ENCODE measurements around the gene IGF2BP2. TPM values are rescaled to one million over a fixed set of nuclear protein-coding genes. Genes with fewer than 3 reads are reported as not detected.
"Not testable (repeated sequence)": the region's sequence is repeated elsewhere in the genome, so short reads cannot be mapped to it uniquely, and the experiment has no call there.

The IGF2BP2 gene
- polyA plus RNA-seq, 1 experiment, result 2.0 TPM

GRCh38 chr3:185647880-185648210 lies 177.0 kb downstream of the IGF2BP2 start:
- no peak for DNase-seq (ENCODE audit: low read depth)
- H3K4me3 ChIP-seq (ENCODE audit: low read depth, low read length), result no peak overlapping the region
- ChIA-PET CTCF (interaction anchor here (1.2 kb wide), 1 partner anchor 9 kb away, joined by 4 read pairs; no protein-coding TSS in a partner anchor), POLR2A (no interaction called here)
- peaks cover 44% of the 10 kb centered on the region for H3K36me3 ChIP-seq (ENCODE audit: control insufficient read depth, insufficient read depth, low read length)
- no peaks in the 10 kb centered on the region for H3K27me3 ChIP-seq (ENCODE audit: control insufficient read depth, insufficient read depth, low read length)
- no peak for TF ChIP-seq CTCF (IDR thresholded peaks at IDR 0.05; ENCODE audit: insufficient read depth, low read depth, low read length)

- no peak for TF ChIP-seq CTCF (IDR thresholded peaks at IDR 0.05; ENCODE audit: insufficient read depth, low read depth, low read length)
- Histone ChIP-seq H3K27me3 (ENCODE audit: control insufficient read depth, insufficient read depth, low read length) (no peaks in the 10 kb centered on the region), H3K4me3 (ENCODE audit: low read depth, low read length) (no peak overlapping the region), H3K36me3 (ENCODE audit: control insufficient read depth, insufficient read depth, low read length) (peaks cover 42% of the 10 kb centered on the region)
- DNase-seq (ENCODE audit: low read depth), result no peak
- ChIA-PET POLR2A (no interaction called here), CTCF (interaction anchor here (1.2 kb wide), 1 partner anchor 9 kb away, joined by 4 read pairs; no protein-coding TSS in a partner anchor)
These were observed 177.5 kb downstream of the IGF2BP2 start for GRCh38 chr3:185647134-185647879.

GRCh38 chr3:185646382-185647133 lies 178.3 kb downstream of the IGF2BP2 start:
- TF ChIP-seq CTCF (IDR thresholded peaks at IDR 0.05; ENCODE audit: insufficient read depth, low read depth, low read length), result no peak
- POLR2A ChIA-PET, result no interaction called here
- CTCF ChIA-PET, result no interaction called here
- H3K36me3 ChIP-seq (ENCODE audit: control insufficient read depth, insufficient read depth, low read length), result peaks cover 36% of the 10 kb centered on the region
- no peak for DNase-seq (ENCODE audit: low read depth)
- H3K27me3 ChIP-seq (ENCODE audit: control insufficient read depth, insufficient read depth, low read length), result no peaks in the 10 kb centered on the region
- no peak overlapping the region for H3K4me3 ChIP-seq (ENCODE audit: low read depth, low read length)

- no peak for TF ChIP-seq CTCF (IDR thresholded peaks at IDR 0.05; ENCODE audit: insufficient read depth, low read depth, low read length)
- Histone ChIP-seq H3K36me3 (ENCODE audit: control insufficient read depth, insufficient read depth, low read length) (peaks cover 35% of the 10 kb centered on the region), H3K4me3 (ENCODE audit: low read depth, low read length) (no peak overlapping the region), H3K27me3 (ENCODE audit: control insufficient read depth, insufficient read depth, low read length) (no peaks in the 10 kb centered on the region)
- no peak for DNase-seq (ENCODE audit: low read depth)
- ChIA-PET POLR2A (no interaction called here), CTCF (no interaction called here)
These were observed 179.1 kb downstream of the IGF2BP2 start for GRCh38 chr3:185645596-185646381.

- DNase-seq (ENCODE audit: low read depth); CTCF ChIA-PET; H3K4me3 ChIP-seq (ENCODE audit: low read depth, low read length); POLR2A ChIA-PET; H3K27me3 ChIP-seq (ENCODE audit: control insufficient read depth, insufficient read depth, low read length): not testable (repeated sequence)
- H3K36me3 ChIP-seq (ENCODE audit: control insufficient read depth, insufficient read depth, low read length), result peaks cover 35% of the 10 kb centered on the region
These were observed 179.7 kb downstream of the IGF2BP2 start for GRCh38 chr3:185645191-185645590.
